Measurements from ENCODE around the gene GABRA6.
"Not testable (repeated sequence)": the region's sequence is repeated elsewhere in the genome, so short reads cannot be mapped to it uniquely, and the experiment has no call there.

Gene GABRA6

DNA sequence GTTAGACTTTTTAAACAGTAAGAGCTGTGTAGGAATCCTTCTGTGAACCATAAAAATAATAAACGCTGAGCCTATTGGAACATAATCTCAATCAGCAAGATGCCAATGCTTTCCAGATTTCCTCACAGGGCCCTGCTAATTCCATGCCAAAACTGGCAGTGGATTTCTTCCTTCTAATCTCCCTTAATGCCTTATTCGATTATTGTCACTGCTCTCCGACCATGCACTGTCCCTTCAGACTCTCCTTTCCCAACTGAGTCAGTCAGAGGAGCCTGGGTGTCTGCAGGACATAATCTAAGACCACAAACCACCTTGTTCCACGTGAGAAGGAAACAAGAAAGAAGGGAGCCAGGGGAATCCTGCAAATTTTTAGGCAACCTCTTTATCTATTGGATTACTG lies at the start of gene GABRA6:
Gene GABRA6 (plus strand): TSS at position 261 of the 400 bp plus-strand sequence. CDS start 269 bp downstream, outside the sequence.
- Mint-ChIP-seq H3K27ac (no peak within 1 kb of the TSS), H3K4me3 (no peak within 1 kb of the TSS), H3K36me3 (ENCODE audit: low read depth) (no peaks in the 10 kb centered on the region), H3K4me1 (ENCODE audit: low read depth) (no peaks in the 10 kb centered on the region), H3K27me3 (no peaks in the 10 kb centered on the region), H3K9me3 (peaks cover 3% of the 10 kb centered on the region)

DNA sequence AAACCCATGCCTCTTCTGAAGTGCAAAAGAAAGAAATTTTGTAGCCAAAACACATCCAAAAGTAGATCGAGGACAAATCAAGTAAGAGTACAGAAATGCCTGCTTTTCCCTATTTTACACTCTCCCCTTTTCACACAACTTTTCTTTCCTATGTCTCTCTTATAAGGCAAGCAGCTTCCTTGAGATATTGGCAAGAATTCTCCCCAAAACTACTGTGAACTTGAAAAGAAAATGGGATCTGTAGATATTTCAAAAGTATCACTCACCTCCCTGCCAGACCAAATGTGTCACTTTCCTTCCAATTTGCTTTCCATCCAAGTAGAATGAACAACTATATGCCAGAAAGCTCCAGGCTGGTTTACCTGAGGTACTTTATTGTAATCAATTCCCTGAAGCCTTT lies 47.9 kb upstream of the GABRA6 start:
- Mint-ChIP-seq H3K27ac (no peak overlapping the region), H3K4me1 (ENCODE audit: low read depth) (no peaks in the 10 kb centered on the region), H3K36me3 (ENCODE audit: low read depth) (no peaks in the 10 kb centered on the region), H3K9me3 (peaks cover 24% of the 10 kb centered on the region), H3K27me3 (no peaks in the 10 kb centered on the region), H3K4me3 (no peak overlapping the region)

DNA sequence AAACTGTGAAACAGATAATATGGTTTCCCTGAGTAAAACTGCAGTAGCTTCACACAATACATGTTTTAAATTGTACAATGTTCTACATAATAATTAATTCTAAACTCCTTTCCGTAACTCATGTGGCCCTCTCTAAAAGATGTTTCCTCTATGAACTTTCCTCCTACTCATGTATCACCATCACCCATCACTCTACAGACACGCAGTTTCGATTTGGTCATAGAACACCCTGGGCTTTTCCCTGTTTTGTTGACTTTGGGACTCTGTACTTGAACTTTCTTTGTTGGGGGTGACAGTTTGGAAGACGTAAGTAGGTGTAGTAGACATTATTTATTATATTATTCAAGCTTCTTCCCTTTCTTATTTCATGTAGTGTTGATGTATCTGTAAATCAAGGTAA lies 44.1 kb upstream of the GABRA6 start:
- Mint-ChIP-seq H3K27ac (no peak overlapping the region), H3K4me3 (no peak overlapping the region), H3K27me3 (no peaks in the 10 kb centered on the region), H3K4me1 (ENCODE audit: low read depth) (no peaks in the 10 kb centered on the region), H3K9me3 (peaks cover 26% of the 10 kb centered on the region), H3K36me3 (ENCODE audit: low read depth) (no peaks in the 10 kb centered on the region)

DNA sequence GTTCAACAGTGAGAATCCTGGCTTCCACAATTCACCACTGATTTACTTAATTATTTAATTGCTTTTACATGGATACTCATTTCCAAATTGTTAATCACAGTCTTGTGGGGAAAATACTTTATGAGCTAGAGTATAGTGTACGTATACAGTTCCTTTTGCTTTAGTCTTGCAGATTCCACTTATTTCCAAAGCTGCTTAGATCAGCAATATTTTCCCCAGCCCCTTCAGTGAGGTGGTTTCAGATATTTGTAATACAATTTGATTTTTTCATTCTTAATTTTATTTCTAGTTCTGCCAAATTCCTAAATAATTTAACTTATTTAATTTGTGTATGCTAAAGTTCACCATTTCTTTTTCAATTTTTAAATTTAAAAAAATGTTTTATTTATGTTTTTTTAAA lies 40.3 kb upstream of the GABRA6 start:
- Mint-ChIP-seq H3K4me3 (no peak overlapping the region), H3K4me1 (ENCODE audit: low read depth) (no peaks in the 10 kb centered on the region), H3K36me3 (ENCODE audit: low read depth) (no peaks in the 10 kb centered on the region), H3K27ac (no peak overlapping the region), H3K9me3 (peaks cover 28% of the 10 kb centered on the region), H3K27me3 (no peaks in the 10 kb centered on the region)

DNA sequence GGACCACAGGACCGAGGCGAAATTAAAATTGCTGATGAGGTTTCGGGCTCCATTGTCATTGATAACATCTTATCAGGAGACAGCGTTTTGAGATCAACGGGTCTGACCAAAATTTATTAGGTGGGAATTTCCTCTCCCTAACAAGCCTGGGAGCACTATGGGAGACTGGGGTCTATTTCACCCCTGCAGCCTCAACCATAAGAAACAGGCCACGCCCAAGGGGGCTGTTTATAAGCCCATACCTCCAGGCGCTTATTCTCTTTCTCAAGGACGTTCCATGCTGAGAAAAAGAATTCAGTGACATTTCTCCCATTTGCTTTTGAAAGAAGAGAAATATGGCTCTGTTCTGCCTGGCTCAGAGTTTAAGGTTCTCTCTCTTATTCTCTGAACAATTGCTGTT lies 33.6 kb upstream of the GABRA6 start:
- not testable (repeated sequence) for H3K27me3 Mint-ChIP-seq; H3K36me3 Mint-ChIP-seq (ENCODE audit: low read depth); H3K4me1 Mint-ChIP-seq (ENCODE audit: low read depth); H3K4me3 Mint-ChIP-seq; H3K27ac Mint-ChIP-seq
- H3K9me3 Mint-ChIP-seq, result peaks cover 23% of the 10 kb centered on the region

DNA sequence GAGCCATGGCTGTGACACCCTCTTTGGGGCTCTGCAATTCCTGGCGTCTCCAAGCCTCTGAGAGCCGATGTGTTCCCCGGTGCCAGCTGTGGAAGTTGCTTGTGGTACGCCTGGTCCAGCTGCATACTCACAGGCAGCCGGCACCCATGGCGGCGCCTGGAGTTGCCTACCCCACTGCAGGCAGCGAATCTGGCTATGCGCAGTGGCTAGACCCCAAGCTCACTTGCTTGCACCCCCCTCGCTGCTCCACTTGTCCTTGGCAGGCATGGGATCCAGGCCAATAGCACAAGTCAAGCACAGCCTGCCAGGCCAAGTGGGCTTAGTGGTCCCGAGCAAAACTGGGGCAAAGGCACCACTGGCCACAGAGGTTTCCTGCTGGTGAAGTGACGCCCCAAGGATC lies 24.7 kb upstream of the GABRA6 start:
- Mint-ChIP-seq H3K27ac (no peak overlapping the region), H3K36me3 (ENCODE audit: low read depth) (no peaks in the 10 kb centered on the region), H3K4me3 (no peak overlapping the region), H3K9me3 (peaks cover 16% of the 10 kb centered on the region), H3K4me1 (ENCODE audit: low read depth) (no peaks in the 10 kb centered on the region), H3K27me3 (no peaks in the 10 kb centered on the region)

DNA sequence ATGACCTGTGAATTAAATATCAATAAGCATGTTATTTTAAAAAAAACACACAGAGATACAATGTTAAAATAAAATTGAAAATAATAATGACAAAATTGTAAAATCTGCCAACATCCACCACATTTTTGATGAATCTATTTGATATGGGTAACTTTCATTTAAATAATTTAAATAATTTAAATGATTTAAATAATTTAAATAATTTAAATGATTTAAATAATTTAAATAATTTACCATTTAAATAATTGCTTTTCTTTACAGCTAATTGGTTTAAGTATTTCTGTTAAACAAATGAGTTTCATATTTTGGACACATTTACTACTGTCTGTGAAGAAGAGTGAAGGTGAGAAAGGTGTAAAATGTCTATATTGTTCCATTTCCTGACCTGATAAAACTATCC lies 22.1 kb upstream of the GABRA6 start:
- no peaks in the 10 kb centered on the region for H3K4me1 Mint-ChIP-seq (ENCODE audit: low read depth)
- H3K4me3 Mint-ChIP-seq, result no peak overlapping the region
- H3K36me3 Mint-ChIP-seq (ENCODE audit: low read depth), result no peaks in the 10 kb centered on the region
- no peaks in the 10 kb centered on the region for H3K27me3 Mint-ChIP-seq
- no peak overlapping the region for H3K27ac Mint-ChIP-seq
- peaks cover 22% of the 10 kb centered on the region for H3K9me3 Mint-ChIP-seq

DNA sequence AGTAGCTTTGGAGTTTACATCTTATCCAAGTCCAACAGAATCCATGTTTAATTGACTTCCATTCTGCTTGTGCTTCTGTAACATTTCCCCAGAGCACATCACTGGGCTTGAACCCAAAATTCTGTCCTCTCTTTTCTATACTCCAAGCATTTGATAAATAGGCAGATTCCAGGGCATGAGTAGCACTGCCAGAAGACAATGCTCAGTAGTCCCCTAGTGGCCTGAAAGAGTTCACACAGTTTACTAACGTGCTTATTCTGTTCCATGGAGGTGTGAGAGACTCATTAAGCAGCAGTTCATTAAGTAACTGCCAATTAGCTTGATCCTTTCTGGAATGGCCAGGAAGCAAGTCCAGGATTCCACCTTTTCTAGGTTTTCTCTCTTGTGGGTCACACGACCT lies 9.4 kb upstream of the GABRA6 start:
- Mint-ChIP-seq H3K9me3 (peaks cover 4% of the 10 kb centered on the region), H3K27me3 (no peaks in the 10 kb centered on the region), H3K27ac (no peak overlapping the region), H3K36me3 (ENCODE audit: low read depth) (no peaks in the 10 kb centered on the region), H3K4me1 (ENCODE audit: low read depth) (no peaks in the 10 kb centered on the region), H3K4me3 (no peak overlapping the region)

DNA sequence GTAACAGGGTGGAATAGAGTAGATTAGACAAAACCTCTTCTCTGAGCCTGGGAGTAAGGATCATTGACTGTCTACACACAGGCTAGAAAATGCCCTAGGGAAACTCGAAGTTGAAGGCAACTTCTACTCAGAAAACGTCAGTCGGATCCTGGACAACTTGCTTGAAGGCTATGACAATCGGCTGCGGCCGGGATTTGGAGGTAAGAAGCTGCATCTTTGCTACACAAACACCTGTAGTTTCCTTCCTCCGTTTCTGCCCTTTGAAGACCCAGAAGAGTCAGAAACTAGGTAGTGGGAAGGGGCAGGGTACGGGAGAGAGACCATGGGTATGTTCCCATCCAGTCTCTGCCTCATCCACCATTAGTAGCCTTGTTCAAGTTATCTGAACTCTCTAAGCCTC lies 628 bp downstream of the GABRA6 start:
- Mint-ChIP-seq H3K9me3 (peaks cover 3% of the 10 kb centered on the region), H3K4me1 (ENCODE audit: low read depth) (no peaks in the 10 kb centered on the region), H3K36me3 (ENCODE audit: low read depth) (no peaks in the 10 kb centered on the region), H3K4me3 (no peak overlapping the region), H3K27me3 (no peaks in the 10 kb centered on the region), H3K27ac (no peak overlapping the region)

DNA sequence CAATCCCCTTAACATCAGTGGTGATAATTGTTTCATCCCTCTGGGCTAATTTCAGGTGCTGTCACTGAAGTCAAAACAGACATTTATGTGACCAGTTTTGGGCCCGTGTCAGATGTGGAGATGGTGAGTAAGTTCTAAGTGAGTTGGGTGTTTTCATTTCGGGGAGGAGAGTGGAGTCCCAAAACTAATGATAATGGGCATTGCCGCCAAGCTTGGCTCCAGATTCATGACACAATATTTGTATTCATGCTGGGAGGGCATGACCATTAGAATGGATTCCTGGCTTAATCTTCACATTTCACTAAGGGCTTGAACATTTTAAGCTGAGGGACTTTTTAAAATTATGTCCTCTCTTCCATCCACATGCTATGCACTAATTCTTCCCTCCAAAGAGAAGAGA lies 1.4 kb downstream of the GABRA6 start:
- Mint-ChIP-seq H3K9me3 (peaks cover 3% of the 10 kb centered on the region), H3K36me3 (ENCODE audit: low read depth) (no peaks in the 10 kb centered on the region), H3K27me3 (no peaks in the 10 kb centered on the region), H3K4me3 (no peak overlapping the region), H3K27ac (no peak overlapping the region), H3K4me1 (ENCODE audit: low read depth) (no peaks in the 10 kb centered on the region)

DNA sequence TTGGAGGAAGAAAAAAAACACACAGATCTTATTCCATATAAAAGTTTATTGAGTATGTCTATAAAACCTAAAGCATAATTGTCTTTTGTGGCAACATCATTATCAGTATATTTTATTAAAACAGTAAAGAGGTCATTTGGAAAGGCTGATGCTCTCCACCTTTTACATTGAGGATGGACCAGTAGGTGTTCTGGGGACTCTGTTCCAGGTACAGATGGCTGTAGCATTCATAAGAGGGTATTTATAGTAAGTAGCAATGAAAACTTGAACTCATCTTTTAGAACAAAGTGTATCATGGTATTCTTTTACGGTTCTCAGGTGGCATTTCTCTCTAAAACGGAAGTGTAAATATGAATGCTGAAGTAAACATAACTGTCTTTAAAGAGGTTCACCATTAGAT lies 1.8 kb downstream of the GABRA6 start:
- Mint-ChIP-seq H3K27ac (no peak overlapping the region), H3K4me3 (no peak overlapping the region), H3K4me1 (ENCODE audit: low read depth) (no peaks in the 10 kb centered on the region), H3K36me3 (ENCODE audit: low read depth) (no peaks in the 10 kb centered on the region), H3K27me3 (no peaks in the 10 kb centered on the region), H3K9me3 (peaks cover 3% of the 10 kb centered on the region)

DNA sequence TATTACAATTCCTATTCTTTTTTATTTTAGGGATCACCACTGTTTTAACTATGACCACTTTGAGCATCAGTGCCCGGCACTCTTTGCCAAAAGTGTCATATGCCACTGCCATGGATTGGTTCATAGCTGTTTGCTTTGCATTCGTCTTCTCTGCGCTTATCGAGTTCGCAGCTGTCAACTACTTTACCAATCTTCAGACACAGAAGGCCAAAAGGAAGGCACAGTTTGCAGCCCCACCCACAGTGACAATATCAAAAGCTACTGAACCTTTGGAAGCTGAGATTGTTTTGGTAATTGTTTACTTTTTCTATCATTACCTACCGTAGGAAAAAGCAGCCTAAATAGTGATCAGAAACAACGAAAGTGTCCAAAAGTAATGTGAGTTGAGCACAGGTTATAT lies 6.4 kb downstream of the GABRA6 start:
- Mint-ChIP-seq H3K27me3 (no peaks in the 10 kb centered on the region), H3K4me3 (no peak overlapping the region), H3K36me3 (ENCODE audit: low read depth) (no peaks in the 10 kb centered on the region), H3K9me3 (no peaks in the 10 kb centered on the region), H3K27ac (no peak overlapping the region), H3K4me1 (ENCODE audit: low read depth) (no peaks in the 10 kb centered on the region)

DNA sequence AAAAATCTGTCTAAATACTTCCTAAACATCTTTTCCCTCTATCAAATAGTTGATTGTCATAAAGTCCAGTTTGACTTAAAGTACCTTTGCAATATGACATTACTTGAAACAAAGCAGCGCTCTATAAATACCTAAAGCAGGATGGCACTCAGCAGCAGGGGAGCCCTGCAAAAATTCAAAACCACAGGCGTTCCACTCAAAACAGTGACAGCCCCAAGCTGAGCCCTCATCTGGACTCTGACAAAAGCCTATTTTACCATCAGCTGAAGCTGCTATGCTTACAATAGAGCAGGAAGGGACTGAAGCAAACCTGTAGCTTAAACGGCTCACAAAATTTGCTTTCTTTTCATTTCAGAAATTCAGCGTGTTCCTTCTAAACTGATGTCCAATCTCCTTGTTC lies 11.5 kb downstream of the GABRA6 start:
- no peaks in the 10 kb centered on the region for H3K27me3 Mint-ChIP-seq
- no peak overlapping the region for H3K4me3 Mint-ChIP-seq
- no peaks in the 10 kb centered on the region for H3K4me1 Mint-ChIP-seq (ENCODE audit: low read depth)
- no peak overlapping the region for H3K27ac Mint-ChIP-seq
- H3K9me3 Mint-ChIP-seq, result no peaks in the 10 kb centered on the region
- H3K36me3 Mint-ChIP-seq (ENCODE audit: low read depth), result no peaks in the 10 kb centered on the region

DNA sequence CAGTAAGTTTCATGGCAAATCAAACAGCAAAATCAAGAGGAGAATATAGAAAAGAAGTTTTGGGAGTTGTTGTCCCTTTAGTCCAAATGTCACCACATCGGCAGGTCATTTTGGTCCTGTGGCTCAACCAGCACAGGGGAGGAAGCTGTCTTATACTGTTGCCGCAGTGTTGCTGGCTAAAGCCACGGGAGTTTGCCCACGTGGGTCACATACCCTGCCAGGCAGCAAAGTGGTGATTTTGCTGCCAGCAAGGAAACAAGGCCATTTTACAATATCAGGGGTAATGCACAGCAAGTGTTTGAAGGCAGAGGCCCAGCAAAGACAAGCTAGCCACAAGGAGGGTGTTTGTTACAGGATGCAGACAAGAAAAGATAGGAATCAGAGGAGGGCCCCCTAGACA lies 14.5 kb downstream of the GABRA6 start:
- no peaks in the 10 kb centered on the region for H3K27me3 Mint-ChIP-seq
- H3K9me3 Mint-ChIP-seq, result no peaks in the 10 kb centered on the region
- no peaks in the 10 kb centered on the region for H3K4me1 Mint-ChIP-seq (ENCODE audit: low read depth)
- no peak overlapping the region for H3K4me3 Mint-ChIP-seq
- H3K36me3 Mint-ChIP-seq (ENCODE audit: low read depth), result no peaks in the 10 kb centered on the region
- no peak overlapping the region for H3K27ac Mint-ChIP-seq

DNA sequence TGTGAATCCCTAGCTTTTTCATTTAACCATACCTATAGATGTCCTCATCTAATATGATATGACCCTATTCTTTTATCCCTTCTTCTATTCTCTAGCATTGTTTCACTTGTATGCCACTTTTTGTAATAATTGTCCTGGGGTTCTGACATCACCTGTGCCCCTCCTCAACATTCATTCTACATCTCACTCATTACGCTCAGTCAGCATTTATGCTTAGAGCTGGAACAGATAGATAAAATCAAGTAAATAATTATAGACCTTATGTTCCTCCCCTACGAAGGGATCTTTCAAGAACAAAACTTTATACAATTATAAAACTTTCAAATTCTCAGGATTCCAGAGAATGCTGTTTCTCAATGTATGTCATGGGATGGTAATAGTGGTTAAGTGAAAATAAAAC lies 18.0 kb downstream of the GABRA6 start:
- H3K27me3 Mint-ChIP-seq, result no peaks in the 10 kb centered on the region
- no peaks in the 10 kb centered on the region for H3K36me3 Mint-ChIP-seq (ENCODE audit: low read depth)
- H3K4me1 Mint-ChIP-seq (ENCODE audit: low read depth), result no peaks in the 10 kb centered on the region
- H3K27ac Mint-ChIP-seq, result no peak overlapping the region
- H3K4me3 Mint-ChIP-seq, result no peak overlapping the region
- no peaks in the 10 kb centered on the region for H3K9me3 Mint-ChIP-seq

DNA sequence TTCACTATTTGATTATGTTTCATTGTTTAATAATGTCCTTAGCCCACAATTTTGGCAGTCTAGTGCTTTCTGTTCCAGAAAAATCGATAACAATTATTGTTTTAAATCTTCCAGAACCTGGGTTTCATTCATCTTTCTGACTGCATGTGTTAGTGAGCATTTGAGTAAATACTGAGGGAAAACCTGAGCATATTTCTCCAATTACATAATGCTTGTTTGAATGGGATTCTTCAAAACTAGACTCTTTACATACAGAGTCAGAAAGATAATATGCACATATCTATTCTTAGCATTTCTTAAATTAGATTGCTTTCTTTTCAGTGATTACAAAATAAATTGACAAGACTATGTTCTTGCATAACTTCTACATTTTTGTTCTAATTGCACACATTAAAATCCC lies 21.9 kb downstream of the GABRA6 start:
- no peak overlapping the region for H3K27ac Mint-ChIP-seq
- H3K36me3 Mint-ChIP-seq (ENCODE audit: low read depth), result no peaks in the 10 kb centered on the region
- no peaks in the 10 kb centered on the region for H3K27me3 Mint-ChIP-seq
- no peak overlapping the region for H3K4me3 Mint-ChIP-seq
- H3K4me1 Mint-ChIP-seq (ENCODE audit: low read depth), result no peaks in the 10 kb centered on the region
- H3K9me3 Mint-ChIP-seq, result no peaks in the 10 kb centered on the region

DNA sequence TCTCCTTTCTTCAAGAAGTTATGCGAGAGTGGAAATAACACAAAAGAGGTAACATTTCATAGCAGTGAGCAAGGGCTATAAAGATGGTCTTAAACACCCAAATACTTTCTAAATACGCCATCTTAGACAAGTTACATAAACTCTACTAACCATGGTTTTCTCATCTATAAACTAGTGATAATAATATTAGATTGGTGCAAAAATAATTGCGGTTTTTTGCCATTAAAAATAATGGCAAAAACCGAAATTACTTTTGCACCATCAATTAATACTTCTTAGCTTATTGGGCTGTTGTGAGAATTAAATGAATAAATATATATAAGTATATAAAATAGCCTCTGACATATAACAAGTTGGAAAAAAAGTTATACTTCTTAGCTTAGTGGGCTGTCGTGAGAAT lies 23.7 kb downstream of the GABRA6 start:
- Mint-ChIP-seq H3K27me3 (no peaks in the 10 kb centered on the region), H3K27ac (no peak overlapping the region), H3K9me3 (no peaks in the 10 kb centered on the region), H3K36me3 (ENCODE audit: low read depth) (no peaks in the 10 kb centered on the region), H3K4me1 (ENCODE audit: low read depth) (no peaks in the 10 kb centered on the region), H3K4me3 (no peak overlapping the region)
